K562 (cell line): ENCODE data around the gene ERGIC3. TPM values are rescaled to one million over a fixed set of nuclear protein-coding genes. Genes with fewer than 3 reads are reported as not detected.

Source experiments
- DDX20 ChIP-seq: fragments of 450-650 bp; IDR thresholded peaks from 2 replicates; pipeline ENCODE4 v1.6.1; 2016; ENCODE audit warnings: missing genetic modification characterization, low read depth, mild to moderate bottlenecking, missing compliant biosample characterization, moderate library complexity
- DNMT1 ChIP-seq: fragments of 450-650 bp; IDR thresholded peaks from 2 replicates; pipeline ENCODE4 v1.6.1; 2016; ENCODE audit warnings: antibody characterized with exemption, mild to moderate bottlenecking
- HMG20A ChIP-seq: fragments of 450-650 bp; formaldehyde crosslinking; conservative IDR thresholded peaks from 2 replicates; pipeline ENCODE4 v1.4.0; 2020; ENCODE audit warnings: mild to moderate bottlenecking, mixed read lengths
- KLF13 ChIP-seq: fragments of 450-650 bp; IDR thresholded peaks from 2 replicates; pipeline ENCODE4 v1.6.1; 2016; ENCODE audit warnings: missing genetic modification characterization, low read depth, mild to moderate bottlenecking, missing compliant biosample characterization, moderate library complexity, borderline replicate concordance
- MCM7 ChIP-seq, 2 experiments: fragments of 450-650 bp; IDR thresholded peaks; 2 replicates each; pipeline ENCODE4 v1.6.1; 2016 to 2018
- MED1 ChIP-seq: sonication (generic); formaldehyde crosslinking; IDR thresholded peaks from 2 replicates; pipeline ENCODE4 v1.8.1; 2023; ENCODE audit warnings: missing genetic modification reagents, borderline replicate concordance
- NCOA4 ChIP-seq: fragments of 450-650 bp; IDR thresholded peaks from 2 replicates; pipeline ENCODE4 v1.6.1; 2018; ENCODE audit warnings: mild to moderate bottlenecking; ENCODE audit not compliant: partially characterized antibody
- NR1H2 ChIP-seq: sonication (generic); formaldehyde crosslinking; IDR thresholded peaks from 2 replicates; pipeline ENCODE4 v1.4.0; 2020; ENCODE audit warnings: mild to moderate bottlenecking, missing genetic modification reagents
- RBBP5 ChIP-seq: fragments of 200-600 bp; sonication (generic); IDR thresholded peaks from 2 replicates; pipeline ENCODE4 v1.6.1; 2012; ENCODE audit warnings: borderline replicate concordance, mild to moderate bottlenecking, low read length, control low read depth, inconsistent platforms; ENCODE audit not compliant: insufficient read depth, poor library complexity, severe bottlenecking
- SAP30 ChIP-seq: fragments of 200-600 bp; sonication (generic); IDR thresholded peaks from 2 replicates; pipeline ENCODE4 v1.6.1; 2012; ENCODE audit warnings: borderline replicate concordance, low read depth, mild to moderate bottlenecking, moderate library complexity, low read length, control low read depth, inconsistent platforms; ENCODE audit not compliant: insufficient read depth, poor library complexity, severe bottlenecking
- SUPT5H ChIP-seq: fragments of 450-650 bp; IDR thresholded peaks from 2 replicates; pipeline ENCODE4 v1.6.1; 2016
- TCF7 ChIP-seq: sonication (generic); IDR thresholded peaks from 2 replicates; pipeline ENCODE4 v1.6.1; 2016; ENCODE audit warnings: antibody characterized with exemption, borderline replicate concordance
- TRIM24 ChIP-seq, 2 experiments: fragments of 450-650 bp; IDR thresholded peaks; 2 replicates each; pipeline ENCODE4 v1.6.1; 2016
- VEZF1 ChIP-seq: fragments of 200-800 bp; sonication (Bioruptor generic); IDR thresholded peaks from 2 replicates; pipeline ENCODE4 v1.6.1; 2017; ENCODE audit warnings: missing genetic modification characterization, missing compliant biosample characterization
- XRCC3 ChIP-seq: fragments of 450-650 bp; IDR thresholded peaks from 2 replicates; pipeline ENCODE4 v1.6.1; 2017; ENCODE audit warnings: mild to moderate bottlenecking, moderate library complexity
- ZNF133 ChIP-seq: fragments of 250-450 bp; sonication (Bioruptor Pico); IDR thresholded peaks from 2 replicates; pipeline ENCODE4 v1.4.0; 2020; ENCODE audit warnings: mild to moderate bottlenecking
- ZNF609 ChIP-seq: sonication (generic); formaldehyde crosslinking; IDR thresholded peaks from 2 replicates; pipeline ENCODE4 v1.8.1; 2023; ENCODE audit warnings: missing genetic modification reagents, mild to moderate bottlenecking, borderline replicate concordance
- ZNF699 ChIP-seq: fragments of 250-450 bp; sonication (Bioruptor Pico); IDR thresholded peaks from 2 replicates; pipeline ENCODE4 v1.8.0; 2021; ENCODE audit warnings: mild to moderate bottlenecking, moderate library complexity; ENCODE audit not compliant: insufficient replicate concordance
- polyA plus RNA-seq, 8 experiments: library from polyadenylated mRNA; depleted of rRNA in 4 of 8; stranded (reverse) in 5 of 8; unstranded in 3 of 8; fragments of >200 nt; fragmentation: Nextera tagmentation in 2 of 8; fragmentation: Illumina TruSeq in 1 of 8; extraction: Ambion mirVana in 2 of 8; extraction: Trizol in 1 of 8; gene quantifications; 2 replicates each; pipeline versions ENCODE4 v1.2.1 to v1.2.3, GENCODE V29; 2011 to 2014; ENCODE audit warnings: inconsistent platforms in 1 of 8, missing spikeins in 1 of 8
- total RNA-seq, 7 experiments: library from RNA; depleted of rRNA in 6 of 7; stranded (reverse); fragments of >200 nt in 6 of 7; fragmentation: Illumina TruSeq in 2 of 7; extraction: Trizol in 2 of 7; gene quantifications; 2 replicates each; pipeline versions ENCODE4 v1.2.1 to v1.2.3, GENCODE V29; 2011 to 2021; ENCODE audit warnings: low replicate concordance in 1 of 7
- TF ChIP-seq, protein P1 (sequence below): fragments of 450-650 bp; formaldehyde crosslinking; IDR thresholded peaks from 2 replicates; pipeline ENCODE4 v1.4.0; 2022; ENCODE audit warnings: missing genetic modification characterization
- TF ChIP-seq, protein P2 (sequence below): fragments of 250-450 bp; sonication (Bioruptor Pico); IDR thresholded peaks from 2 replicates; pipeline ENCODE4 v1.8.0; 2021; ENCODE audit warnings: moderate library complexity, mild to moderate bottlenecking, inconsistent platforms

Gene ERGIC3
- total and polyA plus RNA-seq, 9 of the 15 experiments (the other 6 are each of a cell fraction or from before 2014, with no cell fraction given), result 121 to 278 (median 184) TPM

GRCh38 chr20:35541783-35542662 is at the start of gene ERGIC3 (continued):
- TF ChIP-seq, protein P1, sequence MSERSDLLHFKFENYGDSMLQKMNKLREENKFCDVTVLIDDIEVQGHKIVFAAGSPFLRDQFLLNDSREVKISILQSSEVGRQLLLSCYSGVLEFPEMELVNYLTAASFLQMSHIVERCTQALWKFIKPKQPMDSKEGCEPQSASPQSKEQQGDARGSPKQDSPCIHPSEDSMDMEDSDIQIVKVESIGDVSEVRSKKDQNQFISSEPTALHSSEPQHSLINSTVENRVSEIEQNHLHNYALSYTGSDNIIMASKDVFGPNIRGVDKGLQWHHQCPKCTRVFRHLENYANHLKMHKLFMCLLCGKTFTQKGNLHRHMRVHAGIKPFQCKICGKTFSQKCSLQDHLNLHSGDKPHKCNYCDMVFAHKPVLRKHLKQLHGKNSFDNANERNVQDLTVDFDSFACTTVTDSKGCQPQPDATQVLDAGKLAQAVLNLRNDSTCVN (CRISPR knock-in tag), result no peak
- TF ChIP-seq XRCC3, result no peak
- TF ChIP-seq KLF13 (tag), result peak; percentile 95
- TF ChIP-seq ZNF609 (CRISPR knock-in tag), result no peak
- no peak for TF ChIP-seq MCM7 (IDR thresholded peaks at IDR 0.05)
- TF ChIP-seq TCF7, result no peak
- no peak for TF ChIP-seq NR1H2 (CRISPR knock-in tag)
- no peak for TF ChIP-seq DNMT1
- no peak for TF ChIP-seq DDX20 (tag)
- TF ChIP-seq, protein P2, sequence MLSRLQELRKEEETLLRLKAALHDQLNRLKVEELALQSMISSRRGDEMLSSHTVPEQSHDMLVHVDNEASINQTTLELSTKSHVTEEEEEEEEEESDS (CRISPR knock-in tag), result no peak
- peak; percentile 59 for TF ChIP-seq VEZF1 (CRISPR knock-in tag)
- peak; percentile 81 for TF ChIP-seq SAP30
- TF ChIP-seq NCOA4, result no peak
- peak in 1 of 2 experiments; percentile 57; a peak in 2 of 4 replicates for TF ChIP-seq TRIM24 (IDR thresholded peaks at IDR 0.05)
- peak; percentile 32 for TF ChIP-seq RBBP5
- no peak for TF ChIP-seq MED1 (CRISPR knock-in tag)
- TF ChIP-seq ZNF133 (CRISPR knock-in tag), result no peak
- no peak for TF ChIP-seq HMG20A
- TF ChIP-seq ZNF699 (CRISPR knock-in tag), result no peak
- TF ChIP-seq SUPT5H, result peak; percentile 90
